ENCODE measurements around the gene DHCR24. TPM values are rescaled to one million over a fixed set of nuclear protein-coding genes. Genes with fewer than 3 reads are reported as not detected.

DHCR24 gene
- total and polyA plus RNA-seq, 2 donors (not counting 3 experiments of a cell fraction or from before 2014, with no cell fraction given): 223 to 239 TPM

DNA sequence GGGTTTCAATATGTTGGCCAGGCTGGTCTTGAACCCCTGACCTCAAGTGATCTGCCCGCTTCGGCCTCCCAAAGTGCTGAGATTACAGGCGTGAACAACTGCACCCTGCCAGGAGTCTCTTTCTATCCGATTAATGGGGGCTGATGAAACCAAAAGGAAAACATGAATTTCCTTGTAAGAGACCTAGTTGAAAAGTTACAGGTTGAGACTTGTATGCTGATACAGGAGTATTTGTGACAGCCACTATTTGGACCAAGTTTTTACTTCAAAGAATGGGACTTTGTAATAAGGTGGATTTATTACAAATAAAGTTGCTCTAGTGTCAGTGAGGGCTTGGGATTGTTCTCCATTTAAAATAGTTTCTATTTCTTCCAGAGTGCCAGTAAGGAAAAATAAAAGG is 49.8 kb upstream of the DHCR24 start:
- Histone ChIP-seq H3K36me3 (ENCODE audit: control insufficient read depth in 2 of 2, extremely low read depth in 1 of 2, insufficient read depth in 2 of 2, low read length in 2 of 2) (no peaks in the 10 kb centered on the region), H3K9me3 (replicated peaks; ENCODE audit: control insufficient read depth, insufficient read depth, low read length) (no peaks in the 10 kb centered on the region), H3K4me1 (ENCODE audit: control insufficient read depth, extremely low read depth, insufficient read depth, low read length) (peaks cover 6% of the 10 kb centered on the region), H3K4me3 (replicated peaks in 1 of 3; ENCODE audit: insufficient read depth in 1 of 3, low read depth in 1 of 3, low read length in 3 of 3) (no peak overlapping the region), H2AFZ (ENCODE audit: low read depth, low read length) (no peak overlapping the region), H3K4me2 (ENCODE audit: insufficient read depth, low read length) (no peak overlapping the region), H3K27ac (ENCODE audit: insufficient read depth, low read depth, low read length) (no peak overlapping the region), H3K27me3 (ENCODE audit: control insufficient read depth in 2 of 2, insufficient read depth in 2 of 2, low read length in 2 of 2) (peaks cover 2 to 8% of the 10 kb centered on the region in 2 experiments), H3K9ac (replicated peaks; ENCODE audit: extremely low read depth, insufficient read depth, low read length) (no peak overlapping the region), H4K20me1 (replicated peaks; ENCODE audit: control insufficient read depth, extremely low read depth, insufficient read depth, low read length) (no peaks in the 10 kb centered on the region), H3K79me2 (ENCODE audit: control insufficient read depth, insufficient read depth, low read length) (no peaks in the 10 kb centered on the region), H3K9me1 (replicated peaks; ENCODE audit: control insufficient read depth, extremely low read depth, insufficient read depth, low read length) (no peaks in the 10 kb centered on the region)
- no peak for DNase-seq (ENCODE audit: low read depth, low spot score)
- POLR2A ChIA-PET: no interaction called here
- no peak for FAIRE-seq
- intact Hi-C loops (cut with micrococcal nuclease) (no loop called here), dilution Hi-C loops (cut with MboI; ENCODE audit: extremely low pct_ligation_motif_present, low sequenced_read_pairs) (loop anchor here (10.0 kb wide), 1 partner anchor 68 kb away; no protein-coding TSS in a partner anchor)
- BruUV-seq (replicated peaks): no TSS peak
- TF ChIP-seq EZH2 (IDR thresholded peaks at IDR 0.05; ENCODE audit: borderline replicate concordance, low read depth, low read length, severe bottlenecking): no peak
- no peak for TF ChIP-seq MAX (IDR thresholded peaks at IDR 0.05; ENCODE audit: insufficient read depth, insufficient read length)
- TF ChIP-seq MYC (IDR thresholded peaks at IDR 0.05; ENCODE audit: low read depth, low read length): no peak
- no peak for TF ChIP-seq JUN (IDR thresholded peaks at IDR 0.05; ENCODE audit: borderline replicate concordance, insufficient read depth, insufficient read length, low read depth)
- TF ChIP-seq FOS (IDR thresholded peaks at IDR 0.05; ENCODE audit: borderline replicate concordance, insufficient read depth, low read length): no peak
- no peak for TF ChIP-seq POLR2A (IDR thresholded peaks at IDR 0.05; ENCODE audit: low read depth, low read length)
- TF ChIP-seq POLR2AphosphoS5 (IDR thresholded peaks at IDR 0.05; ENCODE audit: insufficient read depth, low read depth, low read length): no peak
- TF ChIP-seq, protein P1, sequence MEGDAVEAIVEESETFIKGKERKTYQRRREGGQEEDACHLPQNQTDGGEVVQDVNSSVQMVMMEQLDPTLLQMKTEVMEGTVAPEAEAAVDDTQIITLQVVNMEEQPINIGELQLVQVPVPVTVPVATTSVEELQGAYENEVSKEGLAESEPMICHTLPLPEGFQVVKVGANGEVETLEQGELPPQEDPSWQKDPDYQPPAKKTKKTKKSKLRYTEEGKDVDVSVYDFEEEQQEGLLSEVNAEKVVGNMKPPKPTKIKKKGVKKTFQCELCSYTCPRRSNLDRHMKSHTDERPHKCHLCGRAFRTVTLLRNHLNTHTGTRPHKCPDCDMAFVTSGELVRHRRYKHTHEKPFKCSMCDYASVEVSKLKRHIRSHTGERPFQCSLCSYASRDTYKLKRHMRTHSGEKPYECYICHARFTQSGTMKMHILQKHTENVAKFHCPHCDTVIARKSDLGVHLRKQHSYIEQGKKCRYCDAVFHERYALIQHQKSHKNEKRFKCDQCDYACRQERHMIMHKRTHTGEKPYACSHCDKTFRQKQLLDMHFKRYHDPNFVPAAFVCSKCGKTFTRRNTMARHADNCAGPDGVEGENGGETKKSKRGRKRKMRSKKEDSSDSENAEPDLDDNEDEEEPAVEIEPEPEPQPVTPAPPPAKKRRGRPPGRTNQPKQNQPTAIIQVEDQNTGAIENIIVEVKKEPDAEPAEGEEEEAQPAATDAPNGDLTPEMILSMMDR (IDR thresholded peaks at IDR 0.05; ENCODE audit: extremely low read depth in 1 of 2, insufficient read depth in 1 of 2, low read depth in 1 of 2, low read length in 2 of 2): no peak
- TF ChIP-seq GATA2 (IDR thresholded peaks at IDR 0.05; ENCODE audit: insufficient read depth, insufficient read length, low read depth, low read length): no peak
- CTCF ChIA-PET: no interaction called here

Measured in endothelial cell of umbilical vein (primary cell).